HG02610 (cell line): ENCODE measurements around the gene TBCK.
"Not testable (repeated sequence)": the region's sequence is repeated elsewhere in the genome, so short reads cannot be mapped to it uniquely, and the experiment has no call there.

Experiments used
- ATAC-seq: cut with Tn5 transposase; IDR thresholded peaks from one replicate; pipeline ENCODE4 v1.9.1; 2021; ENCODE audit warnings: mild to moderate bottlenecking, moderate library complexity; ENCODE audit not compliant: unreplicated experiment

TBCK gene

DNA sequence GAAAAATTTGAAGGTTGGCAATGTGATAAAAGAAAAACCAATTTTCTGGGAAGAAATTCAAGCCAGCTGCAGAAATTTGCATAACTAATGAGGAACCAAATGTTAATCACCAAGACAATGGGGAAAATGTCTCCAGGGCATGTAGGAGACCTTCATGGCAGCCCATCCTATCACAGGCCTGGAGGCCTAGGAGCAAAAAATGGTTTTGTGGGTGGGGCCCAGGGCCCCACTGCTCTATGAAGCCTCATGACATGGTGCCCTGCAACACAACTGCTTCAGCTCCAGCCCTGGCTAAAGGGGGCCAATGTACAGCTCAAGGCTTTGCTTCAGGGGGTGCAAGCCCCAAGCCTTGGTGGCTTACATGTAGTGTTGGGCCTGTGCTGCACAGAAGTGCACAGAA, 184.0 kb downstream of the TBCK start:
- no peak for ATAC-seq

DNA sequence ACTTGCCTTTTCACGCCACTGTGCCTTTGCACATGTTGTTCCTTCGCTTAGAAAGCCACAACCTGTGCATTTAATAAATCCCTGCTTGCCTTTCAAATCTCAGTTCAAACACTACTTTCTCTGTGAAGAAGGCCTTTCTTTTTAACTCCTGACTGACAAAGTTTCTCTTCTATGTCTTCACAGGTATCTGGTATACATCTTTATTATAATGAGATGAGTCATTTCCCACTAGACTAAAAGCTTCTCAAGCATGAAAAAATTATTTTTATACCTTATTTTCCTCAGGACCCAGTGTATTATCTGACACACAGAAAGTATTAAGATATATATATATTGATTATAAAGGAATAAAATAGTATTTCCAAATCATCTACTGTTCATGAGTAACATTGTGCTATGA, 189.9 kb downstream of the TBCK start:
- no peak for ATAC-seq

DNA sequence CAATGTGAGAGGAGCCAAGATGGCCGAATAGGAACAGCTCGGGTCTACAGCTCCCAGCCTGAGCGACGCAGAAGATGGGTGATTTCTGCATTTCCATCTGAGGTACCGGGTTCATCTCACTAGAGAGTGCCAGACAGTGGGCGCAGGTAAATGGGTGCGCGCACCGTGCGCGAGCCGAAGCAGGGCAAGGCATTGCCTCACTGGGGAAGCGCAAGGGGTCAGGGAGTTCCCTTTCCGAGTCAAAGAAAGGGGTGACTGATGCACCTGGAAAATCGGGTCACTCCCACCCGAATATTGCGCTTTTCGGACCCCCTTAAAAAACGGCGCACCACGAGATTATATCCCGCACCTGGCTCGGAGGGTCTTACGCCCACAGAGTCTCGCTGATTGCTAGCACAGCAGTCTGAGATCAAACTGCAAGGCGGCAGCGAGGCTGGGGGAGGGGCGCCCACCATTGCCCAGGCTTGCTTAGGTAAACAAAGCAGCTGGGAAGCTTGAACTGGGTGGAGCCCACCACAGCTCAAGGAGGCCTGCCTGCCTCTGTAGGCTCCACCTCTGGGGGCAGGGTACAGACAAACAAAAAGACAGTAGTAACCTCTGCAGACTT, 196.0 kb downstream of the TBCK start:
- not testable (repeated sequence) for ATAC-seq

DNA sequence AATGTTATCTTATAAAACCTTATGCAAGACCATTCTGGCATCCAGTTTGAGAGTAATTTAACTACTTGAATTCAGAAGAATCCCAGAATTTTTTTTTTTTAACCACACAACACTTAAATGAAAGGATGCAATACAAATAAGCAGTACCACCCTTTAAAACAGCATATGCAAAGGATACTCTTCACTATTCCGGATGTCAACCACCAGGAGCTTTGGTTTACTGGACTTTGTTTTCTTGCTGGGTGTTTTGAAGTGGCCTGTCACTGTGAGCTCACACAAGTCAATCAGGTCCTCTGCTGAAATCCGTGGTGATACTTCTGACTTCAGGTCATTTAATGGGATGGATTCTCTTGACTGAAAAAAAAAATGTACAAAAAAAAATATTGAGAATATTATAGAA, 200.0 kb downstream of the TBCK start:
- ATAC-seq: no peak

DNA sequence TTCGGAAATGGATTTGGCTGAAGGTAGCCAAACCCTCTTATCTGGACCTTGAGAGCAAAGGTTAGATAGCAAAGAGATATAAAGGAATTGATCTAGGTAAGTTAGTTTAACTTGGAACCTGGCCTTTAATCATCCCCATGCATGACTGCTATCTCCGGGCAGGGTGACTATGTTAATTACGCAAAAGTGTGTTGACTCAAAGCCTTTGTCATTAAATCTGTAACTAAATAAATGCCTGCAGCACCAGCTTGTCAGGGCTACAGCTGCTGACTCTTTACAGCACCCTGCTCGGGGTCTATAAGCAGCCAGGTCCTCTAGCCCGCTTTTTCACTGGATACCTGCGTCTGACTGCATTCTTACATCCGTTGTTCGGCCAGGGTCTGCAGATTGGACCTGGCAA, 201.7 kb downstream of the TBCK start:
- ATAC-seq: no peak

DNA sequence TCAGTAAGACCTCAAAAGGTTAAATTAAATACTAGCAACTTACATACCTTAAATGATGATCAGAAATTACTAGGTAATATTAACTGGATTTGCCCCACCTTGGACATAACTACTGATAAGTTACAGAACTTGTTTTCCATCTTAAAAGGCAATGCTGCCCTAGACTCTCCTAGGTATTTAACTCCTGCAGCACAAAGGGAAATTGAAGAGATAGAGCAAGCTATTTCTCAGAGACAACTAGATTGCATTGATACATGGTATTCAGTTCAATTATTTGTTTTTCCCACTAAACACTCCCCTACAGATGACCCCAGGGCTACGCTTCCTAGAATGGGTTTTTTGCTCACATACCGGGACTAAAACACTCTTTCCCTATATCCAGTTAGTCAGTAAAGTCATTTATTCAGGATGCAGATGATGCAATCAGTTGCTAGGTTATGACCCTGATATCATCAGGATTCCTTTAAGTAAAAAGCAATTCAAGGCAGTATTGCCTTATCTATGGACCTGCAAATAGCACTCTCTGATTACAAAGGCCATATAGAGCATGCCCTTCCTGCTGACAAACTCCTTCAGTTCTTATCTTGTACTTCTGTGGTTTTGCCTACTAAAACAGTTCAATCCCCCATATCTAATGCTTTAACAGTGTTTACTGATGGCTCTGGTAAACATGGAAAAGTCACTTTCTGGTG, 204.1 kb downstream of the TBCK start:
- ATAC-seq: not testable (repeated sequence)

DNA sequence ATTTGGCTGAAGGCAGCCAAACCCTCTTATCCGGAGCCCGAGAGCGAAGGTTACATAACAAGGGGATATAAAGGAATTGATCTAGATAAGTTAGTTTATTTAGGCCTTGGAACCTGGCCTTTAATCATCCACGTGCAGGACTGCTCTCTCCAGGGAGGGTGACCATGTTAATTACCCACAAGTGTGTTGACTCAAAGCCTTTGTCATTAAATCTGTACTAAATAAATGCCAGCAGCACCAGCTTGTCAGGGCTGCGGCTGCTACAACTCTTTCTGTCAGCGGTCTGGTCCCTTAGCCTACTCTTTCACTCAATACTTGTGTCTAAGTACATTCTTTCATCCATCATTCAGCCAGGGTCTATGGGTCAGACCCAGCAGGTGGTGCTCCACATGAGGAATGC, 206.1 kb downstream of the TBCK start:
- ATAC-seq: no peak

DNA sequence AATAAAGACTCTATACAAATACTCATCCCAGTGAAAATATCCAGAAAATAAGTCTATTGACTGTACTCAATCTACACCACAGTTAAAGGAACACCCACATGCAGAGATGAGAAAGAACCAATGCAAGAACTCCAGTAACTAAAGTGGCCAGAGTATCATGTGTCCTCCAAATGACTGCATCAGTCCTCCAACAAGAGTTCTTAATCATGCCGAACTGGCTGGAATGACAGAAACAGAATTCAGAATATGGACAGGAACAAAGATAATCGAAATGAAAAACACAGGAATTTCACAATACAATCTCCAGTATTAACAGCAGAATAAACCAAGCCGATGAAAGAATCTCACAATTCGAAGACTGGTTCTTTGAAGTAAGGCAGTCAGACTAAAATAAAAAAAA, 210.3 kb downstream of the TBCK start:
- ATAC-seq: no peak

DNA sequence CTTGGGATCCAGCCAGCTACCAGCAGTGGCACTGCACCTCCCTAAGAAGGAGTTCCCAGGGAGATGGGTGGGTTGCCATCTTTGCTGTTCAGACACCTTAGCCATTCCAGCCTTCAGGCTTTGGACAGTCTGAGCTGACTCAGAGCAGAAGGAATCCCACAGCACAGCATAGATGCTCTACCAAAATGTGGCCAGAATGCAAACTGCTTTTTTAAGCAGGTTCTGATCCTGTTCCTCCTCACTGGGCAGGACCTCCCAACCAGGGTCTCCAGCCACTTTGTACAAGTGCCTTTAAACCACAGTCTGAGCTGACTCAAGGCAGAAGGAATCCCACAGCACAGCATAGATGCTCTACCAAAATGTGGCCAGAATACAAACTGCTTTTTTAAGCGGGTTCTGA, 211.7 kb downstream of the TBCK start:
- ATAC-seq: no peak

DNA sequence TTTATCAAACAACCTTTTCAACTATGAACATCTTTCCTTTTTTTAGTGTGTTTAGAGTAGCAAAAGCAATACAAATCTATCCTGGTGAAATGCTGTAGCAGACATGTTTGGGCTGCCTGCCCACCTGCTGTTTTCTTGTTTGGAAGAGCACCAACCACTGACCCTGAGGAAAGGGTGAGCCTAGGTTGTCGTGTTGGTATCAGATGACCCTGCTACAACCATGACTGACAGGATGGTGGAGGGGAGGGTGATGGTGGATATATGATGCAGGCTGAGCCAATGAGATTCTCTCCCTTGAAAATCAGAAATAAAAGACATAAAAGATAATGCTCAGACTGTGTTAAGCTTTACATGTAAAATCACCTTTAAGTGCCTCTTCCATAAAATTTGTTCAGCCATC, 219.6 kb downstream of the TBCK start:
- no peak for ATAC-seq

DNA sequence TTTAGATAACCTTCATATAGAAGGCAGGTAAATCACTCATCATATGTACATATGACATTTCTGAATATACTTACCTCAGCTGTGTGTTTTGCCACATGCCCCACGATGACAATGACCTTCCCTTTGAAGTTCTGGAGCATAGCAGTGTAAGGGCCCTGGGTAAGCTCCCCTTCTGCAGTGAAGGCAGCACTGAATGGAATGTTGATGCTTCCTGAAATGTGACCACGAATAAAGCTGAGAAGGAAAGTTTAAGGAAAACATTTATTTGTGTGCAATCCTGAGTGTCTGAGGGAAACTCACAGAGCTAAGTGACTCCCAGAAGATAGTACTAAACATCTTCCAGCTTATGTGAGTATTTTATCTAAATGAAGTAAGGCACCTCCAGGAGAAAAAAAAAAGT, 220.6 kb downstream of the TBCK start:
- no peak for ATAC-seq

DNA sequence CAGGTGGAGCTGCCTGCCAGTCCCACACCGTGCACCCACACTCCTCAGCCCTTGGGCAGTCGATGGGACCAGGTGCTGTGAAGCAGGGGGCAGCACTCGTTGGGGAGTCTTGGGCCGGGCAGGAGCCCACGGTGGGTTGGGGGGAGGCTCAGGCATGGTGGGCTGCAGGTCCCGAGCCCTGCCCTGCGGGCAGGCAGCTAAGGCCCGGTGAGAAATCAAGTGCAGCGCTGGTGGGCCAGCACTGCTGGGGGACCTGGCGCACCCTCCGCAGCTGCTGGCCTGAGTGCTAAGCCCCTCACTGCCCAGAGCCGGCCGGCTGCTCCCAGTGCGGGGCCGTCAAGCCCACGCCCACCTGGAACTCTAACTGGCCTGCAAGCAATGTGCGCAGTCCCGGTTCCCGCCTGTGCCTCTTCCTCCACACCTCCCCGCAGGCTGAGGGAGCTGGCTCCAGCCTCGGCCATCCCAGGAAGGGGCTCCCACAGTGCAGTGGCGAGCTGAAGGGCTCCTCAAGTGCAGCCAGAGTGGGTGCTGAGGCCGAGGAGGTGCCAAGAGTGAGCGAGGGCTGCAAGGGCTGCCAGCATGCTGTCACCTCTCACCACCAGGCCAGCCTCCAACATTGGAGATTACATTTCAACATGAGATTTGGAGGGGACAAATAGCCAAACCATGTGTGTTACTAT, 223.5 kb downstream of the TBCK start:
- ATAC-seq: no peak

DNA sequence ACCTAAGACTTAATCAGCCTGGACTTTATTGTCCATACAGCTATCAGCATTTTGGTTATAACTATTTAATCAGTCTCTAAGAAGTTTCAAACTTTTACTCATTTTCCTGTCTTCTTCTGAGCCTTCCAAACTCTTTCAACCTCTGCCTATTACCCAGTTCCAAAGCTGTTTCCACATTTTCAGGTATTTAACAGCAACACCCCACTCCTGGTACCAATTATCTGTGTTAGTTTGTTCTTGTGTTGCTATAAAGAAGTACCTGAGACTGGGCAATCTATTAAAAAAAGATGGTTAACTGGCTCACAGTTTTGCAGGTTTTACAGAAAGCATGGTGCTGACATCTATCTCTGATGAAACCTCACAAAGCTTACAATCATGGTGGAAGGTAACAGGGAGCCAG, 225.2 kb downstream of the TBCK start:
- ATAC-seq: no peak

DNA sequence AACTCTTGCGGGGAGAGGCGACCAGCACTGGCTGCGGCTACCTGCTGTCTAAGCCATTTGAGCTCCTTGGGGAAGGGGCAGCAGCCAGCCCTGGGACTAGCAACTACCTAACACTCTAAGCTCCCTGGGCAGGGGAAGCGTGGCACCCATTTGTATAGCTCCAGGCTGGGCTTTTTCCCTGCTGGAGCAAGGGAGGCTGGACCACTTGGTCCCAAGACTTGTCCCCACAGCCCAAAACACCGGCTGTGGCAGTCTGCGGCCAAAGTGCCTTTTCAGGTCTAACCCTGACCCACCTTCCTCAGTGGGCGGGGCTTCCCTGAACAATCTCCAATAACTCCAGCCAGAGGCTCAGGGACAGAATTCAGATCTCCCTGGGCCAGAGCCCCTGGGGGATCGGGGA, 232.9 kb downstream of the TBCK start:
- no peak for ATAC-seq

DNA sequence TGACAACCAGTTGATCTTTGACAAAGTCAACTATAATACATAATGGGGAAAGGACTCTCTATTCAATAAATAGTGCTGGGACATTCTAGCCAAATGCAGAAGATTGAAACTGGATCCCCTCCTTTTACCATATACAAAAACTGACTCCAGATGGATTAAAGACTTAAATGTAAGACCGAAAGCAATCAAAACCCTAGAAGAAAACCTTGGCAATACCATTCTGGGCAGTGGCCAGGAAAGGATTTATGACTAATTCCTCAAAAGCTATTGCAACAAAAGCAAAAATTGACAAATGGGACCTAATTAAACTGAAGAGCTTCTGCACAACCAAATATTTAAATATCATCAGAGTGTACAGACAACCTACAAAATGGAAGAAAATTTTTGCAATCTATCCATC, 235.6 kb downstream of the TBCK start:
- no peak for ATAC-seq

DNA sequence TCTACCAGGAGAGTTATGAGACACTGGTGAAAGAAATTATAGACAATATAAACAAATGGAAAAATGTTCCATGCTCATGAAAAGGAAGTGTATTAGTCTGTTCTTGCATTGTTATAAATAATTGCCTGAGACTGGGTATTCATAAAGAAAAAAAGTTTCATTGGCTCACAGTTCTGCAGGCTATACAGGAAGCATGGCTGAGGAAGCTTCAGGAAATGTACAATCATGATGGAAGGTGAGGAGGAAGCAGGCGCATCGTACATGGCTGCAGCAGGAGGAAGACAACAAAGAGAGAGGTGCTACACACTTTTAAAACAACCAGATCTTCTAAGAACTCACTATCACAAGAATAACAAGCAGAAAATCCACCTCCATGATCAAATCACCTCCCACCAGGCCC, 236.4 kb downstream of the TBCK start:
- ATAC-seq: no peak

DNA sequence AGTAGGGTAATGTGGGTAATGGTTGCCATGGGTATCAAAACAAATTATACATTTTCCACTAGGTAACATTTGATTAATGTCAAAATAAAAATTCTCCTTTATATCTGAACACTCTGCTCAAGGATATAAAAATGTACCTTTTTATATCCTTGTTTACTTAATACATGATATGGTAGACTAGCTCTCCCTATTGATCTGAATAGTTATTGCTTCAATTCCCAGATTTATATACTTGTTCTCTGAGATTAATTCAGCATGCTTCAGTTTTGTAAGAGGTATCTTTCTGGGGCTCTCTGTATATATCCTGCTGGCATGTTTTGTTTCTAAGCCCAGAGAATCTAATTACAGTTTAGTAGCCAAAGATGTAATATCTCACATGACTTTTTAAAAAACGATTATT, 251.0 kb downstream of the TBCK start:
- no peak for ATAC-seq

DNA sequence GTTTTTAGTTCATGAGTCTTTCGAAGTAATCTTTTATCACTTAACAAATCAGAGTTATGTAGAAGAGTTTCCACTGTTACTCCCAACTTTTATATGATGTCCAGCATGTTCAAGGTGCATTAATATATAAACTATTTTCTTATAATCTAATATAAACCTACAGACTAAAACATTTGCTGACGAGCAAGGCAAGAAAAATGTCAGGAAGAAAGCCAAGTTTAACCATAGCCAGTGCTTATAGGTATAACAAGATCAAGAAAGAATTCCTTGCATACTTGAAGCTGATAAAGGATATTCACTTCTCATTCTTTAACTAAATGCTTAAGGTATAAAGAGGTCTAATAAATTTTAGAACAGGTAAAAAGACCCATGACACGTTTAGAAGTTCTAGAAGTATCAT, 253.0 kb downstream of the TBCK start:
- ATAC-seq: no peak

DNA sequence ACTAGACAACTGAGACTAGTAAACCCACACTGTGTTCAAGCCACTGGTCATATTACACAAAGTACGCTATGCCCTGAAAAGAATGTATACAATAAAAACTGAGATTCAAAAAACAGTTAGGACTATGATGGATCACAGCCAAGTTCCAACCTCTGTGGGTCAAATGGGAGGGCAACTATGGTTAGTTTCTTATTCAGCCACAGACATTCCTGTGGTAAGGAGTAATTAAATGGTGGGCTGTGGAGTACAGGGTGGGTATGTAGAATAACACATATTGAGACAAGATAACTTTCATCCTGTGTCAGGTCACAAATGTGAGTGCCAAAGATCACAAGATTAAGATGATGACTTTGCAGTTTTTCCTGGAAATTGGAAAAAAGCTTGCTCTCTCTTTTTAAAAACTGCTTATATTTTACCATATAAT, 253.5 kb downstream of the TBCK start:
- no peak for ATAC-seq

DNA sequence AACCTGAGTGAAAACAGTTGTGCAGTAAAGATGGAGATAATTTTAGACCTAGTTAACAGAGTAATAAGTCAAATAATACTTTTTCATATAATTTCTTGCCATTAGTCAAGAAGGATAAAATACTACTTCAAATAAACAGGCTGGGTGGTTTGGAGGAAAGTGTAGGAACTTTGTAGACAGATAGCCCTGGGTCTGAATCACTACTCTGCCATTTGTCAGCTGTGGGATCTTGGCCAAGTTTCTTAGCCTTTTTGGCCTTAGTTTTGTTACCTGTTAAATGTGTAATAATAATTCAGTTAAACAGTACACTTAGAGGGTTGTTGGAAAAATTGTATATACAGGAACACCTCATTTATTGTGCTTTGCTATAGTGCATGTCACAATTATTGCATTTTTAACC, 257.1 kb downstream of the TBCK start:
- no peak for ATAC-seq

DNA sequence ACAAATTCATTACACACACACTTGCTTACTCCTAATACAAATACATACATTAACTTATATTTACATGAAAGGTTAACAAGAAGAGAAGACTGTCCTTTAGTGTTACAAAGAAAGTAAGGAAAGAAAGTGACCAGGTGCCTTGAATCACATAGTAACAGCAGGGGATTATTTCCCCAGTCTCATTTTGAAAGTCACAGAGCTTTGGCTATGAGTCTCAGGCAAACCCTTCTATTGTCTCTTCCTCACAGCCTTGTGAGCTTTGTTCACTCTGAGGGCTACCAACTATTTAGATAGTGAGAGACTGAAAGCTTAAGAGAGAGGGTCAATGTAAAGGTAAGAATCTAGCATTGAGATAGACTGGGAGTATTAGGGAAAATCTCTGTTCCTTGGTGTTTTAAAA, 259.1 kb downstream of the TBCK start:
- ATAC-seq: peak; percentile 90

DNA sequence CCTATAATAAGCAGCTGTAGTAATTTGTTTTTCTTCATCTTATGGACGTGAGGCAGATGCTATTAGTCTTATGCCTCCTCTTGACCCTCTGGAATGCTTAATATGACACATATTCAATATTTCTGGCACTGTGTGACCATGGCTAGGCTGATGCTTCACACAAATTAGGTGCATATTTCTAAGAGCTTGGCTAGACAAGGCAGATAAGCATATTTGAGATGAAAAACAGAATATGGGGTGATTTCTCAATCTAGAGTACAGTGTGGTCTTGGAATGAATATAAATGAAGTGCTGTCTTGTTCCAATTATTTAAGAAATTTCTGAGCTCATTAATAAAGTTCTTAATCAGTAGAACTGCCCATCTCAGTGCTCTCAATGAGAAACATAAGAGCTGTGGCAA, 264.5 kb downstream of the TBCK start:
- no peak for ATAC-seq
